H1 (cell line): Measurements from ENCODE around the gene RAB3D. TPM values are rescaled to one million over a fixed set of nuclear protein-coding genes. Genes with fewer than 3 reads are reported as not detected.

ENCODE experiments used
- CTCF ChIA-PET: fragments of 300-600 bp; sonication (Branson Sonifier 250); formaldehyde crosslinking; loops from one replicate; lab custom pipeline; 2021; ENCODE audit not compliant: partially characterized antibody; lab: Charles Lee
- POLR2A ChIA-PET: fragments of 300-600 bp; sonication (Branson Sonifier 250); formaldehyde crosslinking; loops from one replicate; lab custom pipeline; 2021; ENCODE audit warnings: inconsistent platforms; ENCODE audit not compliant: partially characterized antibody; lab: Charles Lee
- DNase-seq, 2 experiments: peaks; one replicate each; pipeline versions ENCODE4 v3.0.0 to v3.0.0-alpha.2; 2010 to 2022; ENCODE audit warnings: low spot score in 2 of 2, low read depth in 1 of 2, mixed read lengths in 1 of 2
- FAIRE-seq: peaks from 2 replicates; lab custom pipeline; 2011; peaks lifted over from hg19 to GRCh38; lab: Jason Lieb, UNC
- H2AFZ ChIP-seq: 2 replicates; pipeline ENCODE4 v1.8.1; 2012; ENCODE audit warnings: low read length, inconsistent platforms
- H2AK5ac ChIP-seq: 2 replicates; pipeline ENCODE4 v1.6.1; 2013; ENCODE audit warnings: low read depth, low read length
- H2BK120ac ChIP-seq: replicated peaks from 2 replicates; pipeline ENCODE3; 2013; ENCODE audit warnings: low read depth, low read length, inconsistent platforms
- H2BK12ac ChIP-seq: 2 replicates; pipeline ENCODE4 v1.6.1; 2013; ENCODE audit warnings: low read depth, low read length
- H2BK15ac ChIP-seq: 2 replicates; pipeline ENCODE4 v1.6.1; 2013; ENCODE audit warnings: low read length
- H2BK20ac ChIP-seq: 2 replicates; pipeline ENCODE4 v1.6.1; 2013; ENCODE audit warnings: low read length
- H2BK5ac ChIP-seq: 2 replicates; pipeline ENCODE4 v1.6.1; 2013; ENCODE audit warnings: low read depth, low read length
- H3K14ac ChIP-seq: 2 replicates; pipeline ENCODE4 v1.6.1; 2013; ENCODE audit warnings: inconsistent platforms; ENCODE audit not compliant: insufficient read length
- H3K18ac ChIP-seq: 2 replicates; pipeline ENCODE4 v1.6.1; 2013; ENCODE audit warnings: low read length; ENCODE audit errors: extremely low read depth
- H3K23ac ChIP-seq: 2 replicates; pipeline ENCODE4 v1.6.1; 2013; ENCODE audit warnings: inconsistent platforms; ENCODE audit not compliant: insufficient read length
- H3K23me2 ChIP-seq: 2 replicates; pipeline ENCODE4 v1.6.1; 2013; ENCODE audit warnings: low read depth, low read length
- H3K27ac ChIP-seq: 2 replicates; pipeline ENCODE4 v1.6.1; 2011; ENCODE audit warnings: low read depth, low read length, inconsistent platforms
- H3K27me3 ChIP-seq, 4 experiments: replicated peaks in 1 of 4; 1 replicate in 1 of 4; 2 replicates in 3 of 4; pipeline versions ENCODE4 v1.6.1 to v1.8.1; 2011 to 2013; ENCODE audit warnings: low read length in 3 of 4, mild to moderate bottlenecking in 3 of 4, inconsistent platforms in 2 of 4, mixed read lengths in 2 of 4, moderate library complexity in 1 of 4; ENCODE audit not compliant: control insufficient read depth in 3 of 4, insufficient read depth in 3 of 4; ENCODE audit errors: extremely low read depth in 1 of 4
- H3K36me3 ChIP-seq, 4 experiments: 2 replicates each; pipeline versions ENCODE4 v1.6.1 to v1.8.1; 2011 to 2013; ENCODE audit warnings: mild to moderate bottlenecking in 4 of 4, low read length in 3 of 4, moderate library complexity in 2 of 4, control low read depth in 1 of 4, inconsistent platforms in 1 of 4; ENCODE audit not compliant: insufficient read depth in 4 of 4, control insufficient read depth in 2 of 4
- H3K4ac ChIP-seq: replicated peaks from 2 replicates; pipeline ENCODE3; 2013; ENCODE audit warnings: low read length, low read depth, mixed read lengths, inconsistent platforms; ENCODE audit not compliant: insufficient read length
- H3K4me1 ChIP-seq, 4 experiments: replicated peaks in 1 of 4; 1 replicate in 1 of 4; 2 replicates in 3 of 4; pipeline versions ENCODE4 v1.6.1 to v1.8.1; 2011 to 2013; ENCODE audit warnings: low read length in 3 of 4, inconsistent platforms in 2 of 4, mixed read lengths in 1 of 4; ENCODE audit not compliant: insufficient read depth in 4 of 4, control insufficient read depth in 3 of 4
- H3K4me2 ChIP-seq, 2 experiments: 2 replicates each; pipeline versions ENCODE4 v1.6.1 to v1.8.1; 2011 to 2013; ENCODE audit warnings: low read depth in 2 of 2, low read length in 2 of 2, control low read depth in 1 of 2, inconsistent platforms in 1 of 2, mild to moderate bottlenecking in 1 of 2; ENCODE audit not compliant: insufficient read depth in 1 of 2
- H3K4me3 ChIP-seq, 4 experiments: fragments of 200-600, 300-600 bp in 1 of 4; sonication (generic), shearing (Covaris generic), sonication (Bioruptor Twin) in 1 of 4; 2 replicates each; pipeline versions ENCODE4 v1.5.1 to v1.8.1; 2011 to 2016; ENCODE audit warnings: low read length in 4 of 4, low read depth in 3 of 4, control low read depth in 2 of 4, inconsistent platforms in 2 of 4, mild to moderate bottlenecking in 2 of 4, mixed read lengths in 1 of 4, moderate library complexity in 1 of 4; ENCODE audit not compliant: insufficient read depth in 2 of 4; ENCODE audit errors: extremely low read depth in 1 of 4
- H3K56ac ChIP-seq: replicated peaks from 2 replicates; pipeline ENCODE3; 2013; ENCODE audit warnings: low read depth, mild to moderate bottlenecking, mixed read lengths, low read length, inconsistent platforms; ENCODE audit not compliant: insufficient read length
- H3K79me1 ChIP-seq: 2 replicates; pipeline ENCODE4 v1.6.1; 2013; ENCODE audit warnings: low read depth, low read length, control low read depth
- H3K79me2 ChIP-seq, 2 experiments: 2 replicates each; pipeline versions ENCODE4 v1.6.1 to v1.8.1; 2012 to 2013; ENCODE audit warnings: low read length in 2 of 2, mild to moderate bottlenecking in 2 of 2, inconsistent platforms in 1 of 2; ENCODE audit not compliant: insufficient read depth in 2 of 2, control insufficient read depth in 1 of 2
- H3K9ac ChIP-seq, 4 experiments: replicated peaks in 1 of 4; 1 replicate in 1 of 4; 2 replicates in 3 of 4; pipeline versions ENCODE4 v1.6.1 to v1.8.1; 2011 to 2013; ENCODE audit warnings: low read depth in 3 of 4, low read length in 3 of 4, control low read depth in 2 of 4, mild to moderate bottlenecking in 2 of 4, moderate library complexity in 2 of 4, inconsistent platforms in 1 of 4; ENCODE audit errors: extremely low read depth in 1 of 4
- H3K9me3 ChIP-seq, 2 experiments: 2 replicates each; pipeline versions ENCODE4 v1.6.1 to v1.8.1; 2012 to 2013; ENCODE audit warnings: mild to moderate bottlenecking in 2 of 2, moderate library complexity in 2 of 2, control low read depth in 1 of 2, inconsistent platforms in 1 of 2, low read depth in 1 of 2, low read length in 1 of 2, mixed read lengths in 1 of 2; ENCODE audit not compliant: insufficient read depth in 2 of 2
- H4K20me1 ChIP-seq, 2 experiments: replicated peaks in 1 of 2; 2 replicates each; pipeline versions ENCODE3 to v1.8.1; 2011 to 2013; ENCODE audit warnings: inconsistent platforms in 2 of 2, low read length in 2 of 2, mild to moderate bottlenecking in 1 of 2; ENCODE audit not compliant: insufficient read depth in 2 of 2, control insufficient read depth in 1 of 2
- H4K5ac ChIP-seq: 2 replicates; pipeline ENCODE4 v1.6.1; 2013; ENCODE audit warnings: low read length, low read depth, mixed read lengths, inconsistent platforms; ENCODE audit not compliant: insufficient read length
- H4K8ac ChIP-seq: 2 replicates; pipeline ENCODE4 v1.8.0; 2013; ENCODE audit warnings: mild to moderate bottlenecking, moderate library complexity, low read length, inconsistent platforms; ENCODE audit not compliant: insufficient read depth; ENCODE audit errors: extremely low read depth
- H4K91ac ChIP-seq: replicated peaks from 2 replicates; pipeline ENCODE3; 2013; ENCODE audit warnings: low read length, mixed read lengths, inconsistent platforms; ENCODE audit not compliant: insufficient read length
- EZH2 ChIP-seq: fragments of 200-600 bp; sonication (generic); IDR thresholded peaks from 2 replicates; pipeline ENCODE4 v1.7.1; 2012; ENCODE audit warnings: low read depth, mild to moderate bottlenecking, moderate library complexity, low read length, inconsistent platforms; ENCODE audit not compliant: severe bottlenecking
- JUND ChIP-seq: IDR thresholded peaks from 2 replicates; pipeline ENCODE4 v1.6.1; 2011; ENCODE audit warnings: mild to moderate bottlenecking, improper control_type of control experiment, low read length
- PHF8 ChIP-seq: fragments of 200-600 bp; sonication (generic); conservative IDR thresholded peaks from 2 replicates; pipeline ENCODE4 v1.7.1; 2012; ENCODE audit warnings: low read depth, mild to moderate bottlenecking, inconsistent platforms, low read length, moderate library complexity
- RBBP5 ChIP-seq: IDR thresholded peaks from 2 replicates; pipeline ENCODE4 v1.7.1; 2012; ENCODE audit warnings: low read depth, mild to moderate bottlenecking, inconsistent platforms, low read length, moderate library complexity, borderline replicate concordance
- SIX5 ChIP-seq: IDR thresholded peaks from 2 replicates; pipeline ENCODE4 v1.6.1; 2011; ENCODE audit warnings: mild to moderate bottlenecking, low read depth, low read length
- WGBS, 2 experiments: shearing (Covaris generic) in 1 of 2; methylation state at CpG; one replicate each; pipeline versions ENCODE4 v1.1.6 to v1.1.7; 2013 to 2015; ENCODE audit warnings: low lambda C conversion rate in 2 of 2, mixed read lengths in 2 of 2, inconsistent platforms in 1 of 2, low coverage in 1 of 2, missing lambda C conversion rate in 1 of 2; ENCODE audit not compliant: insufficient replicate concordance in 2 of 2, insufficient coverage in 1 of 2, insufficient read length in 1 of 2; ENCODE audit errors: extremely low coverage in 1 of 2, missing lambda C conversion rate in 1 of 2; 5-methylcytosine and 5-hydroxymethylcytosine counted together
- polyA plus RNA-seq, 7 experiments: library from polyadenylated mRNA; depleted of rRNA in 3 of 7; stranded (reverse) in 5 of 7; unstranded in 2 of 7; fragments of >200 nt in 5 of 7; fragments of 200-250 nt in 2 of 7; gene quantifications; 1 replicate in 5 of 7; 2 replicates in 1 of 7; 4 replicates in 1 of 7; pipeline versions ENCODE4 v1.2.1 to v1.2.3, GENCODE V29; 2011 to 2013; ENCODE audit warnings: missing spikeins in 2 of 7, mixed read lengths in 2 of 7
- total RNA-seq: library from RNA; stranded (reverse); fragmentation: NEBNext Ultra II Directional; extraction: Animal tissue kit (Norgen Biotek cat#: 25700); gene quantifications from 2 replicates; pipeline ENCODE4 v1.2.1, GENCODE V29; 2021
- TF ChIP-seq, protein P1 (sequence below), 3 experiments: IDR thresholded peaks; 1 replicate in 2 of 3; 2 replicates in 1 of 3; pipeline versions ENCODE4 v1.5.1 to v1.6.1; 2011; ENCODE audit warnings: low read length in 3 of 3, mild to moderate bottlenecking in 3 of 3, inconsistent platforms in 2 of 3, low read depth in 1 of 3, moderate library complexity in 1 of 3; ENCODE audit not compliant: insufficient read depth in 1 of 3; ENCODE audit errors: control extremely low read depth in 1 of 3

The RAB3D gene
- total and polyA plus RNA-seq, 2 of the 8 experiments (the other 6 are each of a cell fraction or from before 2014, with no cell fraction given) = 17.8 to 23.8 TPM

DNA sequence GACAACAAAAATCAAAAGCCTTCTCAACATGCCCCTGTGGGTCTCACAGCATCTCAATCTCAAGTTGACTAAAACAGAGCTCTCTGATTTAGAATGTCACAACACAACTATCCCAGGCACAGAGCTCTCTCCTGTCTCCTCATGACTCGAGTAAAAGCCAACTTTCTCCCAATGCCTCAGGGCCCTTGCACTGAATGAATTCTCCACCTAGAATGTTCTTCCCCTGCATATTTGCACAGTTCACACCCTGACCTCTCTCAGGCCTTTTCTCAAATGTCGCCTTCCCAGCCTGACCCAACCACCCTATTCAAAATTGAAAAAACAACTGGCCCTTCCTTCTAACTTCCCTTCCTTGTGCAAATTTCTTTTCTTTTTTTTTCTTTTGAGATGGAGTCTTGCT is 31.3 kb upstream of the RAB3D start:
- ChIA-PET CTCF (interaction anchor here (0.6 to 7.0 kb wide), 3 partner anchors 10 to 51 kb away, joined by 3 to 49 read pairs (median 12); partner anchors contain the start of gene EPOR), POLR2A (interaction anchor here (0.8 to 1.0 kb wide), 5 partner anchors 10 to 228 kb away, joined by 3 to 4 read pairs (median 3); no protein-coding TSS in a partner anchor)
- Histone ChIP-seq H4K91ac (no peak overlapping the region), H3K36me3 (peaks cover 0 to 3% (median 0%) of the 10 kb centered on the region in 4 experiments; a peak in 1 of 8 replicates), H3K9ac (no peak overlapping the region), H3K4me2 (no peak overlapping the region), H2BK5ac (no peak overlapping the region), H2BK15ac (no peak overlapping the region), H3K79me2 (no peaks in the 10 kb centered on the region), H2AK5ac (no peak overlapping the region), H3K4me1 (peaks cover 0 to 8% (median 7%) of the 10 kb centered on the region in 4 experiments; a peak in 6 of 7 replicates), H3K27ac (no peak overlapping the region), H2BK12ac (no peak overlapping the region), H3K4me3 (no peak overlapping the region), H4K20me1 (peaks cover 0 to 3% of the 10 kb centered on the region in 2 experiments), H3K9me3 (no peaks in the 10 kb centered on the region), H2BK20ac (no peak overlapping the region), H4K8ac (no peak overlapping the region), H2BK120ac (no peak overlapping the region), H3K27me3 (no peaks in the 10 kb centered on the region), H3K56ac (no peak overlapping the region), H3K4ac (no peak overlapping the region), H2AFZ (no peak overlapping the region), H3K14ac (no peak overlapping the region), H3K23me2 (peaks cover 6% of the 10 kb centered on the region), H3K79me1 (no peaks in the 10 kb centered on the region), H4K5ac (no peak overlapping the region), H3K23ac (no peak overlapping the region), H3K18ac (no peak overlapping the region)
- 91% methylated on average over 2 of the region's 2 CpGs; no CpG with 5 or more reads in 1 of the 2 experiments for WGBS, 2 experiments
- no peak for FAIRE-seq
- TF ChIP-seq RBBP5 = no peak
- TF ChIP-seq, protein P1, sequence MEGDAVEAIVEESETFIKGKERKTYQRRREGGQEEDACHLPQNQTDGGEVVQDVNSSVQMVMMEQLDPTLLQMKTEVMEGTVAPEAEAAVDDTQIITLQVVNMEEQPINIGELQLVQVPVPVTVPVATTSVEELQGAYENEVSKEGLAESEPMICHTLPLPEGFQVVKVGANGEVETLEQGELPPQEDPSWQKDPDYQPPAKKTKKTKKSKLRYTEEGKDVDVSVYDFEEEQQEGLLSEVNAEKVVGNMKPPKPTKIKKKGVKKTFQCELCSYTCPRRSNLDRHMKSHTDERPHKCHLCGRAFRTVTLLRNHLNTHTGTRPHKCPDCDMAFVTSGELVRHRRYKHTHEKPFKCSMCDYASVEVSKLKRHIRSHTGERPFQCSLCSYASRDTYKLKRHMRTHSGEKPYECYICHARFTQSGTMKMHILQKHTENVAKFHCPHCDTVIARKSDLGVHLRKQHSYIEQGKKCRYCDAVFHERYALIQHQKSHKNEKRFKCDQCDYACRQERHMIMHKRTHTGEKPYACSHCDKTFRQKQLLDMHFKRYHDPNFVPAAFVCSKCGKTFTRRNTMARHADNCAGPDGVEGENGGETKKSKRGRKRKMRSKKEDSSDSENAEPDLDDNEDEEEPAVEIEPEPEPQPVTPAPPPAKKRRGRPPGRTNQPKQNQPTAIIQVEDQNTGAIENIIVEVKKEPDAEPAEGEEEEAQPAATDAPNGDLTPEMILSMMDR (IDR thresholded peaks at IDR 0.05; ENCODE audit: control extremely low read depth in 1 of 3, insufficient read depth in 1 of 3, low read depth in 1 of 3, low read length in 3 of 3) = no peak
- TF ChIP-seq SIX5 = no peak
- no peak for TF ChIP-seq EZH2
- TF ChIP-seq PHF8 = no peak
- no peak for TF ChIP-seq JUND
- DNase-seq = no peak
